Measurements from ENCODE around the gene IGSF6. TPM values are rescaled to one million over a fixed set of nuclear protein-coding genes. Genes with fewer than 3 reads are reported as not detected.

The IGSF6 gene
- total and polyA plus RNA-seq, 2 of the 13 experiments (the other 11 are each of a cell fraction or from before 2014, with no cell fraction given) = not detected

DNA sequence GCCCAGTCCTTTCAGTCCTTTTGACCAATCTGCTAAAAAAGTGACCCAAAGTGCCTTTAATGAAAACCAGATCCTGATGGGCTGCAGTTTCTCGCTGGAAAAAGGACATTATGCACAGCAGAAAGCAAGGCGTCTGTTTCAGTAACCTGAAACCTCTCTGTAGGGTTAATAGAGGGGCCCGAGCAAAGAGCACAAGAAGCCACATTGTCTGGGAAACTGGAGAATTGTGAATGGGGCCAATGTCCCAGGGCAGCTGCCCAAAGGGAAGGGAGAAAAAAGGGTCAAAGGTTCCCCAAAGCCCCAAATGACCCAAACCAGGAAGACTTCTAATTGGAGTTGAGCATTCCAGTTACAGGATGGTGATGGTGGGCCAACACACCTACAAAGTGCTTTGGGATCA is 14.4 kb upstream of the IGSF6 start:
- no peaks in the 10 kb centered on the region for H4K20me1 ChIP-seq (ENCODE audit: insufficient read depth, low read length)
- H2AFZ ChIP-seq (ENCODE audit: low read length) = no peak overlapping the region
- DNase-seq (ENCODE audit: low spot score) (peak; percentile 75), ATAC-seq (peak; percentile 82), FAIRE-seq (peak; percentile 73)
- no TSS peak for BruUV-seq (replicated peaks)
- H3K27ac ChIP-seq (ENCODE audit: extremely low read length, insufficient read depth, low read length) = peak overlapping the region; percentile 29
- peak overlapping the region; percentile 77 for H3K4me2 ChIP-seq (ENCODE audit: low read depth, low read length)
- WGBS (ENCODE audit: low lambda C conversion rate) = 4% methylated on average over 3 of the region's 3 CpGs
- ChIA-PET CTCF (ENCODE audit: low intra/inter-chr PET ratio, low total read pairs) (no interaction called here), POLR2A (no interaction called here)
- H3K36me3 ChIP-seq (replicated peaks in 1 of 2; ENCODE audit: control insufficient read depth in 1 of 2, insufficient read depth in 2 of 2, low read length in 2 of 2) = no peaks in the 10 kb centered on the region
- intact Hi-C loops (cut with micrococcal nuclease; ENCODE audit: unreplicated experiment) (no loop called here), in situ Hi-C loops (cut with HindIII; ENCODE audit: extremely low pct_ligation_motif_present, low pct_unique_long_range_greater_than_20kb) (no loop called here)
- no peaks in the 10 kb centered on the region for H3K9me3 ChIP-seq (ENCODE audit: low read length)
- H3K79me2 ChIP-seq (ENCODE audit: insufficient read depth, low read length) = no peaks in the 10 kb centered on the region
- H3K27me3 ChIP-seq (ENCODE audit: control insufficient read depth in 1 of 2, insufficient read depth in 2 of 2, low read length in 2 of 2) = no peaks in the 10 kb centered on the region; a peak in 1 of 5 replicates
- peak overlapping the region in 2 of 3 experiments; percentile 33 to 38; a peak in 2 of 6 replicates for H3K4me3 ChIP-seq (replicated peaks in 1 of 3; ENCODE audit: insufficient read depth in 1 of 3, low read depth in 2 of 3, low read length in 3 of 3)
- peaks cover 38% of the 10 kb centered on the region for H3K4me1 ChIP-seq (ENCODE audit: insufficient read depth, low read length)
- peak overlapping the region; percentile 33; the same call in 1 of the 2 replicates for H3K9ac ChIP-seq (ENCODE audit: insufficient read depth, low read depth, low read length)
- TF ChIP-seq DDIT3 (CRISPR knock-in tag; IDR thresholded peaks at IDR 0.05) (no peak), CAMTA2 (CRISPR knock-in tag; IDR thresholded peaks at IDR 0.05; ENCODE audit: borderline replicate concordance) (no peak), GPBP1L1 (CRISPR knock-in tag; IDR thresholded peaks at IDR 0.05) (no peak), MED8 (CRISPR knock-in tag; IDR thresholded peaks at IDR 0.05; ENCODE audit: insufficient replicate concordance) (peak; percentile 46), ZSCAN31 (CRISPR knock-in tag; IDR thresholded peaks at IDR 0.05; ENCODE audit: low read depth) (no peak), NONO (IDR thresholded peaks at IDR 0.05) (no peak), NONO (CRISPR knock-in tag; conservative IDR thresholded peaks at IDR 0.05) (no peak), ZSCAN29 (CRISPR knock-in tag; conservative IDR thresholded peaks at IDR 0.05) (0 out of 2 replicates have a peak, but pooled peaks have one; percentile 13), AFF4 (CRISPR knock-in tag; IDR thresholded peaks at IDR 0.05) (no peak), POGZ (CRISPR knock-in tag; IDR thresholded peaks at IDR 0.05) (no peak), SAP130 (CRISPR knock-in tag; IDR thresholded peaks at IDR 0.05; ENCODE audit: low read depth) (no peak), PAWR (CRISPR knock-in tag; IDR thresholded peaks at IDR 0.05; ENCODE audit: borderline replicate concordance) (no peak), ZNF432 (CRISPR knock-in tag; IDR thresholded peaks at IDR 0.05; ENCODE audit: borderline replicate concordance) (no peak), FOXM1 (CRISPR knock-in tag; IDR thresholded peaks at IDR 0.05) (no peak), ZMYM4 (CRISPR knock-in tag; IDR thresholded peaks at IDR 0.05) (peak; percentile 57; the same call in 1 of the 2 replicates)
- TF ChIP-seq, protein P1, sequence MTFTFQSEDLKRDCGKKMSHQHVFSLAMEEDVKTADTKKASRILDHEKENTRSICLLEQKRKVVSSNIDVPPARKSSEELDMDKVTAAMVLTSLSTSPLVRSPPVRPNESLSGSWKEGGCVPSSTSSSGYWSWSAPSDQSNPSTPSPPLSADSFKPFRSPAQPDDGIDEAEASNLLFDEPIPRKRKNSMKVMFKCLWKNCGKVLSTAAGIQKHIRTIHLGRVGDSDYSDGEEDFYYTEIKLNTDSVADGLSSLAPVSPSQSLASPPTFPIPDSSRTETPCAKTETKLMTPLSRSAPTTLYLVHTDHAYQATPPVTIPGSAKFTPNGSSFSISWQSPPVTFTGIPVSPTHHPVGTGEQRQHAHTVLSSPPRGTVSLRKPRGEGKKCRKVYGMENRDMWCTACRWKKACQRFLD (CRISPR knock-in tag; IDR thresholded peaks at IDR 0.05; ENCODE audit: borderline replicate concordance) = no peak
